HG03354 (cell line): ENCODE data around the gene C2orf76.
A peak's percentile ranks its signal among the peaks of the same experiment; 100 is the strongest.

Experiments
- ATAC-seq: cut with Tn5 transposase; IDR thresholded peaks from one replicate; pipeline ENCODE4 v1.9.1; 2021; ENCODE audit warnings: mild to moderate bottlenecking; ENCODE audit not compliant: unreplicated experiment, poor library complexity, severe bottlenecking

The C2orf76 gene

GRCh38 chr2:119306196-119306590 is 60.4 kb downstream of the C2orf76 start:
- no peak for ATAC-seq

GRCh38 chr2:119305497-119306195 is 61.0 kb downstream of the C2orf76 start:
- no peak for ATAC-seq

- ATAC-seq = no peak
Observed at GRCh38 chr2:119304847-119305246, 61.8 kb downstream of the C2orf76 start.

- ATAC-seq = no peak
Observed at GRCh38 chr2:119301413-119301812, 65.2 kb downstream of the C2orf76 start.

GRCh38 chr2:119295688-119296375 is 70.8 kb downstream of the C2orf76 start:
- no peak for ATAC-seq

GRCh38 chr2:119294671-119295070 is 72.0 kb downstream of the C2orf76 start:
- no peak for ATAC-seq

- no peak for ATAC-seq
Observed at GRCh38 chr2:119293900-119294299, 72.7 kb downstream of the C2orf76 start.

- no peak for ATAC-seq
Observed at GRCh38 chr2:119293254-119293653, 73.4 kb downstream of the C2orf76 start.

- no peak for ATAC-seq
Observed at GRCh38 chr2:119292226-119292625, 74.4 kb downstream of the C2orf76 start.

- ATAC-seq = no peak
Observed at GRCh38 chr2:119291588-119292167, 75.0 kb downstream of the C2orf76 start.

- peak; percentile 92 for ATAC-seq
Observed at GRCh38 chr2:119290859-119291587, 75.6 kb downstream of the C2orf76 start.

GRCh38 chr2:119289642-119290041 is 77.0 kb downstream of the C2orf76 start:
- ATAC-seq = no peak

- no peak for ATAC-seq
Observed at GRCh38 chr2:119289093-119289492, 77.5 kb downstream of the C2orf76 start.

GRCh38 chr2:119288576-119288975 is 78.1 kb downstream of the C2orf76 start:
- no peak for ATAC-seq

GRCh38 chr2:119286661-119287060 is 80.0 kb downstream of the C2orf76 start:
- no peak for ATAC-seq

- no peak for ATAC-seq
Observed at GRCh38 chr2:119283873-119284331, 82.7 kb downstream of the C2orf76 start.

- ATAC-seq = no peak
Observed at GRCh38 chr2:119282996-119283511, 83.6 kb downstream of the C2orf76 start.

GRCh38 chr2:119282146-119282995 is 84.3 kb downstream of the C2orf76 start:
- no peak for ATAC-seq

GRCh38 chr2:119280680-119281079 is 86.0 kb downstream of the C2orf76 start:
- ATAC-seq = no peak
